CD4-positive, alpha-beta T cell (primary cell): ENCODE measurements around the gene COP1. TPM values are rescaled to one million over a fixed set of nuclear protein-coding genes. Genes with fewer than 3 reads are reported as not detected.

ENCODE experiments used
- ATAC-seq: fragments of 200-7000 bp; cut with Tn5 transposase; one replicate; pipeline ENCODE4 v1.10.0; 2022; ENCODE audit warnings: mild to moderate bottlenecking; ENCODE audit not compliant: poor library complexity
- CTCF ChIA-PET: fragments of 350-600 bp; sonication (Branson Sonifier 250); formaldehyde crosslinking; loops from one replicate; lab custom pipeline; 2021; ENCODE audit warnings: antibody characterized with exemption, inconsistent platforms; lab: Charles Lee
- POLR2A ChIA-PET: fragments of 350-600 bp; sonication (Branson Sonifier 250); formaldehyde crosslinking; loops from one replicate; lab custom pipeline; 2021; ENCODE audit warnings: antibody characterized with exemption, inconsistent platforms; lab: Charles Lee
- DNase-seq, 14 experiments: peaks; one replicate each; pipeline ENCODE4 v3.0.0-alpha.2; 2013 to 2020; ENCODE audit warnings: mixed read lengths in 2 of 14
- H3K27ac ChIP-seq, 2 donors: one replicate each; pipeline versions ENCODE4 v1.5.1 to v1.7.0; 2013; ENCODE audit warnings: low read length in 2 of 2, low read depth in 1 of 2, mild to moderate bottlenecking in 1 of 2
- H3K27me3 ChIP-seq, 2 experiments: 1 replicate in 1 of 2; 2 replicates in 1 of 2; pipeline versions ENCODE4 v1.6.1 to v1.7.0; 2013; ENCODE audit warnings: low read length in 2 of 2, control low read depth in 1 of 2, mild to moderate bottlenecking in 1 of 2, moderate library complexity in 1 of 2; ENCODE audit not compliant: insufficient read depth in 2 of 2, control insufficient read depth in 1 of 2
- H3K36me3 ChIP-seq: one replicate; pipeline ENCODE4 v1.6.1; 2013; ENCODE audit warnings: low read length, control low read depth; ENCODE audit not compliant: insufficient read depth
- H3K4me1 ChIP-seq: one replicate; pipeline ENCODE4 v1.6.1; 2013; ENCODE audit warnings: low read length, control low read depth; ENCODE audit not compliant: insufficient read depth
- H3K4me3 ChIP-seq: one replicate; pipeline ENCODE4 v1.5.1; 2013; ENCODE audit warnings: mild to moderate bottlenecking, low read length, moderate library complexity
- H3K9me3 ChIP-seq, 2 experiments: 1 replicate in 1 of 2; 2 replicates in 1 of 2; pipeline versions ENCODE4 v1.6.1 to v1.7.0; 2013; ENCODE audit warnings: low read length in 2 of 2, mild to moderate bottlenecking in 2 of 2, control low read depth in 1 of 2, moderate library complexity in 1 of 2; ENCODE audit not compliant: control insufficient read depth in 1 of 2, insufficient read depth in 1 of 2
- H3K27ac Mint-ChIP-seq: one replicate; pipeline ENCODE4 v1.8.0; 2020; ENCODE audit warnings: mixed read lengths
- H3K27me3 Mint-ChIP-seq: one replicate; pipeline ENCODE4 v1.8.0; 2021; ENCODE audit warnings: mixed read lengths
- H3K36me3 Mint-ChIP-seq: one replicate; pipeline ENCODE4 v1.8.0; 2021; ENCODE audit warnings: low read depth, mixed read lengths
- H3K4me1 Mint-ChIP-seq: one replicate; pipeline ENCODE4 v1.8.0; 2021; ENCODE audit warnings: low read depth, mixed read lengths
- H3K4me3 Mint-ChIP-seq: one replicate; pipeline ENCODE4 v1.8.0; 2020; ENCODE audit warnings: mild to moderate bottlenecking, mixed read lengths
- H3K9me3 Mint-ChIP-seq: one replicate; pipeline ENCODE4 v1.8.0; 2020; ENCODE audit warnings: mixed read lengths
- CTCF ChIP-seq: fragments of 200-600 bp; IDR thresholded peaks from one replicate; pipeline ENCODE4 v1.8.0; 2022; ENCODE audit warnings: antibody characterized with exemption, mild to moderate bottlenecking
- intact Hi-C, 2 experiments: fragments of 100-400 bp; cut with DNase I in 1 of 2; cut with micrococcal nuclease in 1 of 2; formaldehyde crosslinking; loops; one replicate each; pipeline versions ENCODE4 v1.15.1 to v1.9.0; 2023 to 2025; cut with DNase I, micrococcal nuclease
- total RNA-seq, 174 experiments: library from RNA in 2 of 174; stranded (reverse) in 2 of 174; gene quantifications; one replicate each; pipeline ENCODE4 v1.2.3 and lab custom pipeline; 2021 to 2026

COP1 gene
- total RNA-seq, 2 experiments from 2014 or later: 38.6 to 42.2 TPM

- H3K36me3 Mint-ChIP-seq: no peaks in the 10 kb centered on the region
- POLR2A ChIA-PET: no interaction called here
- Histone ChIP-seq H3K9me3 (no peaks in the 10 kb centered on the region), H3K4me3 (no peak overlapping the region), H3K27me3 (no peaks in the 10 kb centered on the region), H3K4me1 (no peaks in the 10 kb centered on the region), H3K36me3 (no peaks in the 10 kb centered on the region), H3K27ac (no peak overlapping the region)
- TF ChIP-seq CTCF: no peak
- no peaks in the 10 kb centered on the region for H3K4me1 Mint-ChIP-seq
- H3K4me3 Mint-ChIP-seq: no peak overlapping the region
- H3K27ac Mint-ChIP-seq: no peak overlapping the region
- H3K27me3 Mint-ChIP-seq: no peaks in the 10 kb centered on the region
- no peak for ATAC-seq
- DNase-seq: no peak
- intact Hi-C loops: no loop called here
- no peaks in the 10 kb centered on the region for H3K9me3 Mint-ChIP-seq
- CTCF ChIA-PET: no interaction called here
These were observed 306.9 kb downstream of the COP1 start for GRCh38 chr1:175900171-175900570.

DNA sequence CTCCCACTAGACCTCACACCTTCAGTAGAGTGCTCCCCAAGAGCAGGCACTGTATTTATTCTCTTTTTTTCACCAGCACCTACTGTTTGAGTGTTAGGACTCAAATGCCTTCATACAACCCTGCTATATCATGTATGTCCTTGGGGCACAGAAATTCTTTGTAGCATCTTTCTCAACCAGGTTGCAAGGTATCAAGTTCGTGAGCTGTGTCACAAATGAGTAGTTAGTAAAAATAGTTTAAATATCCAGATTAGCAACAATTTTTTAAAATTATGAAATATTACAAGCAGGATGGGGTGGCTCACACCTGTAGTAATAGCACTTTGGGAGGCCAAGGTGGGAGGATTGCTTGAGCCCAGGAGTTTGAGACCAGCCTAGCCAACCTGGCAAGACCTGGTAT, 311.1 kb downstream of the COP1 start:
- Histone ChIP-seq H3K27me3 (no peaks in the 10 kb centered on the region), H3K4me3 (no peak overlapping the region), H3K27ac (no peak overlapping the region), H3K9me3 (no peaks in the 10 kb centered on the region), H3K4me1 (no peaks in the 10 kb centered on the region), H3K36me3 (no peaks in the 10 kb centered on the region)
- Mint-ChIP-seq H3K4me3 (no peak overlapping the region), H3K9me3 (no peaks in the 10 kb centered on the region), H3K4me1 (no peaks in the 10 kb centered on the region), H3K36me3 (no peaks in the 10 kb centered on the region), H3K27me3 (no peaks in the 10 kb centered on the region), H3K27ac (no peak overlapping the region)
- CTCF ChIA-PET: no interaction called here
- TF ChIP-seq CTCF: no peak
- ATAC-seq (no peak), DNase-seq (no peak)
- POLR2A ChIA-PET: no interaction called here
- intact Hi-C loops: no loop called here
